Activated CD8-positive, alpha-beta memory T cell treated with anti-CD3 and anti-CD28 coated beads for 48 hours (primary cell): ENCODE data around the gene IL11RA.
A peak's percentile ranks its signal among the peaks of the same experiment; 100 is the strongest.

Experiments used
- DNase-seq, 3 experiments: peaks; one replicate each; pipeline ENCODE4 v3.0.0-alpha.2; 2020; ENCODE audit warnings: low read depth in 2 of 3, low spot score in 2 of 3

IL11RA gene

GRCh38 chr9:34684816-34685215 lies 32.8 kb downstream of the IL11RA start:
- no peak for DNase-seq

GRCh38 chr9:34685591-34685990 lies 33.6 kb downstream of the IL11RA start:
- DNase-seq = no peak

GRCh38 chr9:34686231-34686630 lies 34.2 kb downstream of the IL11RA start:
- no peak for DNase-seq

GRCh38 chr9:34686732-34687131 lies 34.7 kb downstream of the IL11RA start:
- DNase-seq = no peak

- DNase-seq = no peak
Observed at GRCh38 chr9:34687276-34688030, 35.5 kb downstream of the IL11RA start.

- DNase-seq = no peak
Observed at GRCh38 chr9:34688329-34689115, 36.5 kb downstream of the IL11RA start.

GRCh38 chr9:34689116-34689470 lies 37.1 kb downstream of the IL11RA start:
- no peak for DNase-seq

GRCh38 chr9:34689512-34689911 lies 37.5 kb downstream of the IL11RA start:
- DNase-seq = no peak

- DNase-seq = no peak
Observed at GRCh38 chr9:34690983-34691935, 39.3 kb downstream of the IL11RA start, which contains the start of gene CCL19. Gene CCL19 (minus strand): TSS chr9:34691276. CDS start chr9:34691139, 137 bp downstream.

GRCh38 chr9:34691936-34692315 lies 39.9 kb downstream of the IL11RA start:
- no peak for DNase-seq

- DNase-seq = no peak
Observed at GRCh38 chr9:34693560-34693959, 41.6 kb downstream of the IL11RA start.

- DNase-seq = no peak
Observed at GRCh38 chr9:34694811-34695210, 42.8 kb downstream of the IL11RA start.

- peak; percentile 62 to 77 (median 65) for DNase-seq
Observed at GRCh38 chr9:34701023-34701768, 49.2 kb downstream of the IL11RA start.

GRCh38 chr9:34701769-34702736 lies 50.1 kb downstream of the IL11RA start:
- DNase-seq = peak; percentile 50 to 65 (median 54)

- DNase-seq = no peak
Observed at GRCh38 chr9:34707130-34707529, 55.1 kb downstream of the IL11RA start.

- DNase-seq = no peak
Observed at GRCh38 chr9:34709196-34709978, 57.4 kb downstream of the IL11RA start.

GRCh38 chr9:34710023-34710422 lies 58.0 kb downstream of the IL11RA start, which contains the start of gene CCL21:
Gene CCL21 (minus strand): TSS chr9:34710136. CDS start chr9:34710066, 70 bp downstream.
- no peak for DNase-seq
